ENCODE data around the gene NMNAT2.

Gene NMNAT2

DNA sequence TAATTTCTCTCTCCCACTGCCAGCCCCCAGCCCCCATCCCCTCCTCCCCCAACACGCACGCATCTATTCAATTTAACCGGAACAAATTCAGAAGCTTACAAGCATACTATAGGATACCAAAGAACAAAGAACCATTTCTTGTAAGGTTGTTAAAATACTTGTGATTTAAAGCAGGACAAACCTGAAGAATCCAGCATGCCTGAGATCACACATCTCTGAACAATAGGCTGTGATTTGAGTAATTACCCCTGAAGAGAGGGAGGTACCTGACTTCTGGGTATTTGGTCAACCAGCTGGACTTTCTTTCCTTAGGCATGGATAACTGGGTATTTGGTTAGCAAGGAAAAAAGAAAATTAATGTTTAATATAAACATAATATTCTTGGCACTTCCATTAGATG, 105.1 kb downstream of the NMNAT2 start:
- DNase-seq (ENCODE audit: low read depth in 3 of 3), result no peak

DNA sequence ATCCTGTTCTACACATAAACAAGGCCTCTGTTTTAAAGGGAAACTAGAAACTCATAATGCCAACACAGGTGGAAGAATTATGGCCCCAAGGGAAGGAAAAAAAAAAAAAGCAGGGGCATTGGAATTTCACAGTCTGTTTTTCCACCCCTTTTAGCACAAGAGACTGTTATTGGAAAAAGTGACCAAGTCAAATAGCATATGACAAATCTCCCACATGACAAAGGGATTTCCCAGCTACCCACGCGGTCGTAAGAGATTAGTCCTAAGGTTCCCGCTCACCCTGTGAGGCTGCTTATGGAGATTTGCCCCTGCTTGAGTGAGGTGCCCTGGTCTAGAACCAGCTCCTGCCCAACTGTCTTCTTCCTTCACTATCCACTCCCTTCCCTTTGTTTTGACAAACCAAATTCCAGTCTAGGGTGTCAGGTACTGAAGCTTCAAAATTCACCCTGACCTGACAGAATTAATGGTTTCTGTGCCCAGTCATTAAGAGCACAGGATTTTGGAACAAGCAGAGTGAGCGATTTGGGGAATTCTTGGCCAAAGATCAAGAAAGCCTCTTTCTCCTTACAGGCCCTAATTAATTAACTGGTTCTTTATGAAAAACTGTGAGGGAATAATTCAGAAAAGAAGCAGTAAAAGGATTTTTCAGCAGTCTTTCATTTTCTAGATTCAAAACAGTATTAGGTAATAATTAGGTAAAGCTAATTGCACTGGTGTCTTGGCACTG, 107.3 kb downstream of the NMNAT2 start:
- DNase-seq (ENCODE audit: low read depth in 3 of 3), result no peak

DNA sequence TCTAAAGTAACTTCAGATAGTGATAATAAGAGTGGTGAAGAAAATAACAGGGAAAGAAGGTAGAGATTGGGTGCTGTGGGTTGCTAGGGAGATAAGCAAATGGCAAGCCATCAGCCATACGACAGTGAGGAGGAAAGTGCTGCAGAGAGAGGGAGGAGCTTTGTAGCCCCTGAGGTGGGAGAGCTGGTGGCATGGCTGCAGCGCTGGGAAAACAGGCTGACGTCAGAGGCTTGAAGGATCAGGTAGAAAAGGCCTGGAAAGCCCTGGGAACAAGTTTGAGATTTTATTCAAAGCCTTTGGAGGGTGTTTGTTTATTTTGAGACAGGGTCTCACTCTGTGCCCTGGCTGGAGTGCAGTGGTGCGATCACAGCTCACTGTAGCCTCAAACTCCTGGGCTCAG, 109.5 kb downstream of the NMNAT2 start:
- no peak for DNase-seq (ENCODE audit: low read depth in 3 of 3)

DNA sequence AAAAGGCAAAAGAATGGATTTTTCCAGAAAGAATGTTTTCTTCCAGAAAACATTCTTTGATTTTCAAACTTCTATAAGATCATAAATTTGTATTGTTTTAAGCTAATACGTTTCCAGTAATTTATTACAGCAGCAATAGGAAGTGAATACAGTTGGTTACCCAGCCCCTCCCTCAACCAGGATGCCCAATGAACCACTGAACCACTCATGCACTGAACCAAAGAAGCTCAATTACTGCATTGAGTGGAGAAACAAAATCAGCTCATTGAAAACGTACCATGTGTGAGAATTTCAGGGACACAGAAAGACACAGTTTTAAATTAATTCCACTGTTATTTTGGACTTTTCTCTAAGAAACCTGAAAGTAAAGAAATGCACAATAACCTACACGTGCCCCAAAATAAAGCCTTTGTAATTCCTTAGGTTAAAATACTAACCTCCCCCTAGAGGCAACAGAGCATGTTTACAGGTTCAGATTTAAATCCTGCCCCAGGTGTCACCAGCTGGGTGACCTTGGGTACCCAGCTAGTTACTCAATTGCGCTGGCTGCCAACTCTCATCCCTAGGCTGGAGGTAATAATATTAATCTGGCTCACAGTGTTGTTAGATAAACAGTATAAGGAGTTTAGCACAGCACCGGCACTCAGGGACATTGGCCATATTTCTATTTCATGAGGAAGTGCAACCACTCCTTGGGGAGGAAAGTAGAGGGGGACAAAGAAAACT, 111.7 kb downstream of the NMNAT2 start:
- no peak for DNase-seq (ENCODE audit: low read depth in 3 of 3)

DNA sequence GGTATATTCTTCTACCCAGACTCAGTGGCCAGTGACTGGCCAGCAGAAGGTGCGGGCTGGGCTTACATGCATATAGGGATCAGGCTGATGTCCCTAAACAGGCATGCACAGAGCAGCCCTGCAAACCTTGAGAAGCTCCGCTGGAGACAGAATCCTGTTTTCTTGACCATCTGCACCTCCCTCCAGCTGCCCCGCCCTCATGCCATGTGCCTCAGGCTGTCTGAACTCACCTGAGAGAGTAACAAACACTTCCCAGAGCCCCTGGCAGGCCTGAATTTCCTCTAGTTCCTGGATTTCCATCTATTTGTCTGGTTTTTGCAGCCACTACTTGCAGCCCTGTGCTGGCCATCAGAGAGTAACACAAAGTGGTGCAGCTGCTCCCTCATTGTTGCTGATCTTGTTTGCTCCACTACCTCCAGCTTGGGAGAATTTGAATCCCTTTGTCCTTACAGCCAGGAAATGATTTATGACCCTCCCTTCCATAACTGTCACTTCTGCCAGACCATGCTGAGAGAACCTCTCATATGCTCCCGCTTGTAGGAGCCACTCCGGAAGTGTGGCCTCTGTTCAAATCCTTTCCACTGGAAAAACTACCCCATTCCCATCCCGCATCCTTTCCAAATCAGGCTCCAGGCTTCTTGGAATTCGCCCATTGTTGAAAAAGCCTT, 113.6 kb downstream of the NMNAT2 start:
- no peak for DNase-seq (ENCODE audit: low read depth in 3 of 3)

DNA sequence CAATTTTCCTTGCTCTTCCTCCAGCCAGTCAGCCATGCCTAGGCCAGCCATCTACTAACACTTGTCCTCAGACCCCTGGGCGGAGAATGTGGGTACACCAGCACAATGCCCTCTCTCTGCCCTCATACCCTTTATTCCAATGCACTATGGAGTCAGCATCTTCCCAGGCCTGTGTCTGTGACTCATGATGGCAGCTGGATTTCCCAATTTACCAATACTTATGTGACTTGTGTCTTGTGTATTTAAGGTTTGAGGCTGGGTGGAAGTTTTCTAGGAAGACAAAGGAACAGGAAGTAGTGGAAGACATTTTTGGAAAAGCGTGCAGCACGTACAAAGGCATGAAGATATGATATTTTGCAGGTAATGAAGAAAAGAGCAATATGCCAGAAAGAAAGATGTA, 114.3 kb downstream of the NMNAT2 start:
- no peak for DNase-seq (ENCODE audit: low read depth in 3 of 3)

DNA sequence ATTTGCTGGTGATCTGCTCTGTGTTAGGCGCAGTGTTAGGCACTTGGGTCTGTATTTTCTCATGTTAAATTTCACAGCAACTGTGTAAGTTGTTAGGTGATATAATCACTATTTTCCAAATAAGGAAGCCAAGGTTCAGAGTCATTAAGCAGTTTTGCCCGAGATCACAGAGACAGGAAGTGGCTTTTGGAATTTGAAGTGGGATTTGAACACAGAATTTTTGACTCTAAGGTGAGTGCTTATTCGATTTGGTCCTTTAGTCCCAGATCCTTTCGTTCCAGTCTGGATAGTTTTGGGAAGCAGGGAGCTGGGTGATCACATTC, 114.9 kb downstream of the NMNAT2 start:
- no peak for DNase-seq (ENCODE audit: low read depth in 3 of 3)

DNA sequence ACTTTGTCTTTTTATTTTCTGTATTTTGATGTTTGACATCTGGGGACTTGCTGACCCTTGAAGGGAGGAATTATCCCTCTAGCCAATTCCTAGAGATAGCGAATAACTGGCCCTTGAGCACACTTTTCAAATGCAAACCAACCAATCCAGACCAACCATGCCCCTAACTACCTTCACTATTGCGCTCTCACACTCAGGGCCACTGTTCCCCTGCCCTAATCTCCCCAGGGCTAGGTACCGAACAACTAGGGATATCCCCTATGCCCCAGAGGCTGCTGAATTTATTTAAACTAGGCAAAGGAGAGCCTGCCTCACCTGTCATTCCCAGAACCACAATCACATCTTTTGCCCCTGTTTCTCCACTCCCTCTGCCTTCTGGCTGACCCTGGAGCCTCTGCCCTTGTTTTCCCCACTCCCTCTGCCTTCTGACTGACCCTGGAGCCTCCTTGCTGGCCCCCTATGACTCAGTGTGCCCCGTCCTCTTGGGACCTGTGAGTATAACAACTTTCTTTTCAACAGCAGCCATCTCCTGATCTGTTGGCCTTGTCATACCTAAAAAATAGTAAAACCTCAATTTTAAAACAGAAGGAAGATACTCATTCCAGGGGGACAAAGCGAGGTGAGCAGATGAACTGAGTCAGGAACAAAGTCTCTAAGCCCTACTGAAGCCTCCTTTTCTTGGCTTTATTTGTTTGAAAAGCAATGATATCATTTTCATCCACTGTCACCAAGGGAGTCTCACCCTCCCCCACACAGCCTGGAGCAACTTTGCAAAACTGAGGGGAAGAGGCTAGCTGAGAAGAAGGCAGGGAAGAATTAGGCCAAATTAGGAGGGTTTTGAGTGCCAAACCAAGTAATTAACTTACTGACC, 115.5 kb downstream of the NMNAT2 start:
- no peak for DNase-seq (ENCODE audit: low read depth in 3 of 3)

DNA sequence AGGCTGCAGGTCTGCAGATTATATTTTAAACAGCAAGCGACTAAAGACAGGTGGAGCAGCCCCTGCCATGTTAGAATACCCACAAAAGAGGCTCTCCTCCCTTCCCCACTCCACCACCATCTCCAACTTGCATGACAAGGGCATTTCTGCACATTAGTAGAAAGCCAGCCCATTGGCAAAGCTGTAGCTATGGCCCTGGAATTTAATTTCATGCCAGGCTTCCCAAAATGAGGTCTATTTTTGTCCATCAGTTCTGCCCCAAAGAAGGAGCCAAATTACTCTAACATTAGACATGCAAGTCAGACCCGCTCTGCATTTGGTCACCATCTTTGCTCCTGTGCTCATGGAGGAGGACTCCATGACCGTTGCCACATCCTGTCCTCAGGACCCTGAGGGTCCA, 116.9 kb downstream of the NMNAT2 start:
- DNase-seq (ENCODE audit: low read depth in 3 of 3), result no peak

DNA sequence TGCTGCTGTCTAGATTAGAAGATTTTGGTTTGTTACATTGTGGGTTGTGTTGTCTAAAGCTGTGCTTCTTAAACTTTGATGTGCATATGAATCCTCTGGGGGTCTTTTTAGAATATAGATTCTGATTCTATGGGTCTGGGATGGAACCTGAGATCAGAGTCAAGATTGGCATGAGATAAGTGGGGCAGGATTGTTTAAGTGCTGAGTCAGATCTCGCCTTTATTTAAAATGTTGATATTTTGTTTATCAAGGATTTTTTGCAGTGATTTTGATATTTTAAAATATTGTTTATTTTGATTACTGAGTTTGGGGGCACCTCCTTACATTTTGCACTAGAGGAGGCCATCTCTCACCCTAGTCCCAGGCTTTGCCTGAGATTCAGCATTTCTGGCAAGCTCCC, 117.4 kb downstream of the NMNAT2 start:
- no peak for DNase-seq (ENCODE audit: low read depth in 3 of 3)

DNA sequence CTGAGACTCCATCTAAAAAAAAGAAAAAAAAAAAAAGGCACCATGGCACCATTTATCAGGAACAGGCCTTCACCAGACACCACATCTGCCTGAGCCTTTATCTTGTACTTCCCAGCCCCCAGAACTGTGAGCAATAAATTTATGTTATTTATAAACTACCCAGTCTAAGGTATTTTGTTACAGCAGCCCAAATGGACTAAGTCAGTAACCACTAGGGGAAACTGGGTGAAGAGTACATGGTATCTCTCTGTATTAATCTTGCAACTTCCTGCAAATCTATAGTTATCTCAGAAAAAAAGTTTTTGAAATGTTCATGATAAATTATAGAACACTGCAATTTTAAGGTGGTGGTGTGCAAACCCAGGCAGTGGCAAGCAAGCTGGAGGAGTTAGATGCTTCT, 117.8 kb downstream of the NMNAT2 start:
- DNase-seq (ENCODE audit: low read depth in 3 of 3), result no peak

DNA sequence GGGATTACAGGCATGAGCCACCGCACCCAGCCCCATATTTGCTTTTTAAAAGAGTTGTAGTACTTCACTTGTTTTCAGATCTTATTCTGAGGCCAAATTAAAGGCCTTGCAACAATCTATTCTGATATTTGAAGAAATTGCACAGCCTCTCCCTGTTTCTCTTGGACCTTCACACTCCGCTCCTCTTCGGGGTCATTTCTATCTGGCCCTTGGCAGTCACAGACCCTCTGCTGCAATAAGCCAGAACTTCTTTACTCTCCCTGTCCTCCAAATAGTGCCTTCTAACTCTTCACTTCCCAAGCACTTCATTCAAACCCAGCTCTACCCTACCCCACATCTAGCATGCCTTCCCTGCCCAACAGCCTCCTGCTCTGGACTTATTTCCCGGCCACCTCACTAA, 121.4 kb downstream of the NMNAT2 start:
- no peak for DNase-seq (ENCODE audit: low read depth in 3 of 3)

DNA sequence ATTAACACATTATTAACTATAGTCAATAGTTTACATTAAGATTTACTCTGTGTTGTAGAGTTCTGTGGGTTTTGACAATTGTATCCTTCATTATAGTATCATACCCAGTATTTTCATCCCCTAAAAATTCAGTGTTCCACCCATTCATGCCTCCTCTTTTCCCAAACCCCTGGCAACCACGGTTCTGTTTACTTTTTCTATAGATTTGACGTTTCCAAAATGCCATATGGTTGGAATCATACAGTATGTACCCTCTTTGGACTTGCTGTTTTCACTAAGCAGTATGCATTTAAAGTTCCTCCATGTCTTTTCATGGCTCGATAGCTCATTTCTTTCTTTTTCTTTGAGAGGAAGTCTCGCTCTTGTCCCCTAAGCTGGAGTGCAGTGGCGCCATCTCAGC, 122.7 kb downstream of the NMNAT2 start:
- DNase-seq (ENCODE audit: low read depth in 3 of 3), result no peak

DNA sequence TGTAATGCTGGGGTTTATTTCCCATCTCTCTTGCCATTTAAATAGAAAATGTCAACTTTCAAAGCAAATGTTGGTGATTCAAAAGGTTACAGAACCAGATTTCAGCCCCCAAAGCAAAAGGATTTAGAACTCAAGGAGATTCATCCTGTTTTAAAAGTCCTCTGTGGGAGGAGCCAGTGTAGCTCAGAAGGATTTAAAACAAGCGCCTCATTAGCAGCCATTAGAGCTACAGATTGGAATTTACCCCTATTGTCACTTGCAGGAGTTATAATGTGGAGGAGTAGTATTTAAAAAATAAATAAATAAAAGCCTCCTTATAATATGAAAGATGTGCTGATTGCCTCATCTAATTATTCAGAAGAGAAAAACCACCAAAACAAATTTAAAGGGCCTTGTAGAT, 124.3 kb downstream of the NMNAT2 start:
- DNase-seq (ENCODE audit: low read depth in 3 of 3), result no peak

DNA sequence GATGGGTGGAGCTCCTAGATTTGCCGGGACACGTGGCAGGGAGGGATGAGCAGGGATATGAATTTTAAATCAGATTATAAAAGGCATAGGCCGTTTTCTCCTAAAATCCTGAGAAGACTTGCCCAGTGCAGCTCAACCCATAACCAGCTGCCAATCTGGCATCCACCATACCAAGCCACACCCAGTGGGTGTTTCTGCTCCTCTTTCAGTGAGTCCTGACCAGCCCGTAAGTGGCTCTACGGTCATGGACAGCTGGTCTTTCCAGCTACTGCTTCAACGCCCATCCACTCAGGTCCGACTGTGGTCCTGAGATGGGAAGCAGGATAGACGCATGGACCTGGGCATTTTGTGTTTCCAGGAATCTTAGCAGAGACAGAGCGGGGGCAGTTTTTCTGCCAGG, 124.9 kb downstream of the NMNAT2 start:
- no peak for DNase-seq (ENCODE audit: low read depth in 3 of 3)

DNA sequence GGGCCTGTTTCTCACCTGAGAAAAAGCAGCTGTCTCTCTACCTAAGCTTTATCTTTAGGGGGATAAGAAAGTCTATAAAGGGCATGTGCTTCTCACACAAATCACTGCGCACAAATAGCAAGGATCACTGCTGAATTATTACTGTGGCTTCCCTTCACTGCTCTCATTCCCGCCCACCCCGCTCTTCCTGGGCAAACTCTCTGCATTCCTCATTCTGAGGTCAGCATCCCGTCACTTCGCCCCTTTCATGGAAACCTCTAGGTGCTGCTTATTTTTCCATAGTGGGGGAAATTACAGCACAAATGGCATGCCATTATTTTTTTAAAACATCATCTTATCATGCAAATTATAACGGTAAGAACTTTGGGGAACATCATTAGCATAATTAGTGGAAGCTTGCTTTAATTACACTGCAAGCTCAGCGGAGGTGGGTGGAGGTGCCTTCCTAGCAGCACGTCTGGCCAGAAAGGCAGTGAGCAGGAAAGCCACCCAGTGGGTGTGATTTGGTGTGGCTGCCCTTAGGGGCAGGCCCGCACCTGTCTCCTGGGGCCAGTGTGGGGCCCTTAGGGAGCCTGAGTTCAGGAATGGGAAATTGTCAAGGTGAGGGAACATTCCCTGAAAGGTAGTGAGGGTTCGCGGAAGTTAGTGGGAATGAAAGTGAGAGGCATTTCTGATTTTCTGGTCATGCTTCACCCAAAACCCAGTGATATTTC, 126.2 kb downstream of the NMNAT2 start:
- DNase-seq (ENCODE audit: low read depth in 3 of 3), result no peak

DNA sequence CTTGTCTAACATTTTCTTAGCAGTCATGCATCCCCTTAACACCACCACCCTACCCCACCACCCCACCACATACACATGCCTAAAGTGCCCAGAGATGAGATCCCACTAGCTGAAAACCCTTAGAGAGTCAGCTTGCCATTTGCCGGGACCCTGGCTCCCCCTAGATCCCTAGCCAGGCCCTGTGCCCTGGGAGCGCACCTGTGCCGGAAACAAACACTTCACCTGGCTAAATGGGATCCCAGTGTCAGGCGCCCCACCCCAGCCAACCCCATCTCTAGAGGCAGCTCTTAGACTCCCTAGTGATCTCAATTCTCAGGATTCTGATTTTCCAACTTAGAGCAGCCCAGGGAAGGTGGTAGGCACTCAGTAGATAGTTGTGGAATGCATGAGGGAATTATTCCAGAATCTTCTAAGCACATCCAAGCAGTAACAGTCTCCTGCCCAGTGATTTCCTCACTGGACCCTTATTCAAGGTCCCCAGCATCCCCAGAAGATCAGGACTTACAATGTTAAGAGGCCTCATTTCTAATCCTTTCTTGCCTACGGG, 126.9 kb downstream of the NMNAT2 start:
- DNase-seq (ENCODE audit: low read depth in 3 of 3), result no peak

DNA sequence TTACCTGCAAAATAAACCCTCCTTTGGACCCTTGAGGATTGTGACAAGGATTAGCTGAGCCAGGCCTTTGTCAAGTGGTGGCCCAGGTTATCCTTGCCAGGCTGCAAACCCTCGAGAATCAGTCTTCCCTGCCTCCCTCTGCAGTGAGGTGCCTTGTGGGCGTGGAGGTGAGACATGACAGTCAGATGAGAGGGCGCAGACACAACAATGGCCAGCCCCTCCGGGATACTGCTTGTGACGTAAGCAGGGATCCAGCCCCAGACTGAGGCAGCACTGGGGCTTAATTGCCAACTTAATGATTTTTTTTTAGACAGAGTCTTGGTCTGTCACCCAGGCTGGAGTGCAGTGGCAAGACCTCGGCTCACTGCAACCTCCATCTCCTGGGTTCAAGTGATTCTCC, 127.6 kb downstream of the NMNAT2 start:
- DNase-seq (ENCODE audit: low read depth in 3 of 3), result no peak

DNA sequence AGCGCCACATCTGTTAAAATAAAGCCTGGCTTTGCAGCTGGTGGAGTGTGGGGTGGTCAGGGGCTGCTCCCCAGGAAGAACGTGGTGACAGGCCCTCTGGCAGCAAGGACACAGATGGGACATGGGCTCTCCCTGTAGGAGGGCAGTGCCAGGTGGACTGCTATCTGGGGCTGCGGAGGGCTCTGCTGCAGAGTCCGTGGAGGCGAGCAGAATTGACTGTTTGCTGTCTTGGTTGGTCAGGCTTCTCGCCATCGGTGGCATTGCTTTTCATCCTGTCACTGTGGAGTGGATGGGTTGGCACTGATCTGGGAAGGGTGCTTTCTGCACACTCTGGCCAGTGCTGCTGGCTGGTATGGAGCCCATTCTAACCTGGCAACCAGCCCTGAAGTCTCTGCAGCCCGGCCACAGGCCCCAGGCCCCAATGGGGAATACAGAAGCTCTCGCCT, 129.1 kb downstream of the NMNAT2 start:
- DNase-seq (ENCODE audit: low read depth in 3 of 3), result no peak

DNA sequence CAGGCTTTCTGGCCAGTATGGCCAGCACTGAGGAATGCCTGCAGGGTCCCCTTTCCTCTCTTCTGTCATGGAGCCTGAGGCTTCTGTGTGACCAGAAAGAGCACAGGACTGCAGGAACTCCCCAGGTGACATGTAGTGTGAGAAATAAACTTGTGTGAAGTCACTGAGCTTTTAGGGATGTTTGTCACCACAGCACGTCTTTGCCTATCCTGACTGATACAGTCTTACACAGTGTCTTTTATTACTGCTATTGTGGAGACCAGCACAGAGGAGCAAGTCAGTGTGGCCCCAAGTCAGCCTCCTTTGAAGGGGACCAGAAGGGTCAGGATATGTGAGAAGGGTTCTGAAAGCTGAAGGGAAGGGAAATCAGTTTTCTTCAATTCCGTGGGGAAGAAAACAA, 129.6 kb downstream of the NMNAT2 start:
- DNase-seq (ENCODE audit: low read depth in 3 of 3), result no peak

DNA sequence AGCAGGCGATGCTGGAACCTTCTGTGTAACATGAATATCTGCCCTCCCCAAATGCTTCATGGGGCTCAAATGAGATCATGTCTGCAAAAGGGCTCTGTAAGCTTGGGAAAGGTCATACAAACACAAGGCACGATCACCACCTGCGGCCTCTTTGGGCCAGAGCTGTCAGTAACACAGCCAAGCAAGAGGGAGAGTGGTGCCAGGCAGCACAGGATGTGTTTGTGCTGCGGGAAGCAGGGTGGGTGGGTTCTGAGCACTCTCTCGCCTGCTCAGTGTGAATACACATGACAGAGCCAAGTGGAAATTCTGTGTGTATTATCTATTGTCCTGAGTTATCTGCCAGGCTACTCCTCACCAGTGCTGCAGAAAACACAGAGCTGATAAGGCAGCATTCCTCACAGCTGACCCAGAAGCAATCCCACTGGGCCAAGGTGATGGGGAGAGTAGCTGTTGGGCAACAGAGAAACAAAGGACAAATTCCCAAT, 130.9 kb downstream of the NMNAT2 start:
- DNase-seq (ENCODE audit: low read depth in 3 of 3), result no peak

Measured in stimulated activated CD4-positive, alpha-beta T cell treated with anti-CD3 and anti-CD28 coated beads, TNF-alpha, amount 100 ng/mL, for 4 hours (primary cell).